Panc1 (cell line): ENCODE measurements around the gene MEGF8. TPM values are rescaled to one million over a fixed set of nuclear protein-coding genes. Genes with fewer than 3 reads are reported as not detected.
"Not testable (repeated sequence)": the region's sequence is repeated elsewhere in the genome, so short reads cannot be mapped to it uniquely, and the experiment has no call there.

Source experiments
- ATAC-seq: fragments of 200-7000 bp; cut with Tn5 transposase; 2 replicates; pipeline ENCODE4 v1.9.1; 2020; ENCODE audit warnings: mild to moderate bottlenecking, moderate library complexity
- BruUV-seq: library from RNA; stranded (reverse); fragments of 400-500 nt; replicated peaks from 2 replicates; lab custom pipeline; 2021; lab: Mats Ljungman, UMichigan
- CTCF ChIA-PET: fragments of 300-600 bp; sonication (Branson Sonifier 250); formaldehyde crosslinking; loops from one replicate; lab custom pipeline; 2022; ENCODE audit warnings: antibody characterized with exemption; lab: Charles Lee
- POLR2A ChIA-PET: fragments of 300-600 bp; sonication (Branson Sonifier 250); formaldehyde crosslinking; loops from one replicate; lab custom pipeline; 2022; ENCODE audit warnings: antibody characterized with exemption; lab: Charles Lee
- DNase-seq: peaks from one replicate; pipeline ENCODE4 v3.0.0-alpha.2; 2010; ENCODE audit warnings: low read depth, low spot score
- H3K27ac ChIP-seq: 2 replicates; pipeline ENCODE4 v1.5.1; 2011; ENCODE audit warnings: mild to moderate bottlenecking, low read length, inconsistent platforms
- H3K27me3 ChIP-seq: fragments of 200-500 bp; sonication (Bioruptor generic); 2 replicates; pipeline ENCODE4 v1.6.0; 2014; ENCODE audit warnings: low read length, inconsistent platforms; ENCODE audit not compliant: control insufficient read depth, insufficient read depth
- H3K36me3 ChIP-seq: fragments of 200-500 bp; sonication (Bioruptor generic); 2 replicates; pipeline ENCODE4 v1.5.1; 2014; ENCODE audit warnings: inconsistent platforms, mild to moderate bottlenecking, low read length, moderate library complexity; ENCODE audit not compliant: control insufficient read depth, insufficient read depth
- H3K4me1 ChIP-seq: 2 replicates; pipeline ENCODE4 v1.5.1; 2011; ENCODE audit warnings: inconsistent platforms, mild to moderate bottlenecking, low read length, moderate library complexity; ENCODE audit not compliant: control insufficient read depth, insufficient read depth
- H3K4me3 ChIP-seq, 2 experiments: 2 replicates each; pipeline ENCODE4 v1.5.1; 2011 to 2012; ENCODE audit warnings: low read depth in 2 of 2, low read length in 2 of 2, mild to moderate bottlenecking in 2 of 2, inconsistent platforms in 1 of 2, moderate library complexity in 1 of 2
- H3K9me3 ChIP-seq: fragments of 200-500 bp; sonication (Bioruptor generic); 2 replicates; pipeline ENCODE4 v1.5.1; 2014; ENCODE audit warnings: low read depth, mild to moderate bottlenecking, inconsistent platforms, low read length, moderate library complexity; ENCODE audit not compliant: control insufficient read depth, insufficient read depth
- CTCF ChIP-seq: fragments of 450-650 bp; IDR thresholded peaks from 2 replicates; pipeline ENCODE4 v1.5.1; 2017; ENCODE audit warnings: mild to moderate bottlenecking
- POLR2AphosphoS5 ChIP-seq: IDR thresholded peaks from 2 replicates; pipeline ENCODE4 v1.6.1; 2012; ENCODE audit warnings: mild to moderate bottlenecking, low read depth, low read length, moderate library complexity
- REST ChIP-seq, 2 experiments: IDR thresholded peaks; 2 replicates each; pipeline ENCODE4 v1.6.1; 2011 to 2012; ENCODE audit warnings: low read depth in 2 of 2, control low read depth in 1 of 2, low read length in 1 of 2, mild to moderate bottlenecking in 1 of 2, moderate library complexity in 1 of 2; ENCODE audit not compliant: insufficient read depth in 1 of 2
- SIN3A ChIP-seq: IDR thresholded peaks from 2 replicates; pipeline ENCODE4 v1.6.1; 2012; ENCODE audit warnings: low read depth, mild to moderate bottlenecking, low read length, moderate library complexity, borderline replicate concordance; ENCODE audit not compliant: insufficient read depth
- TCF7L2 ChIP-seq: IDR thresholded peaks from 2 replicates; pipeline ENCODE4 v1.6.1; 2011; ENCODE audit warnings: mild to moderate bottlenecking, low read depth, low read length, inconsistent platforms
- in situ Hi-C: cut with HindIII; loops from 2 replicates; pipeline ENCODE4 v1.10.0; 2016; ENCODE audit warnings: low sequenced_read_pairs, low pct_unique_long_range_greater_than_20kb
- intact Hi-C: fragments of 100-400 bp; cut with micrococcal nuclease; formaldehyde crosslinking; loops from one replicate; pipeline ENCODE4 v1.10.0; 2022; ENCODE audit not compliant: unreplicated experiment
- total RNA-seq: library from RNA; stranded (reverse); gene quantifications from one replicate; pipeline ENCODE4 v1.2.1, GENCODE V29; 2021; ENCODE audit not compliant: unreplicated experiment

MEGF8 gene
- total RNA-seq, 1 experiment from 2014 or later = 14.2 TPM

GRCh38 chr19:42335374-42335936 is 10.0 kb downstream of the MEGF8 start:
- no peak overlapping the region for H3K27ac ChIP-seq
- intact Hi-C loops = no loop called here
- no peaks in the 10 kb centered on the region for H3K27me3 ChIP-seq
- CTCF ChIA-PET = no interaction called here
- no peak for DNase-seq
- H3K4me3 ChIP-seq = no peak overlapping the region
- BruUV-seq = no TSS peak
- no peak for TF ChIP-seq TCF7L2
- no peak for TF ChIP-seq CTCF
- no peak for TF ChIP-seq REST (IDR thresholded peaks at IDR 0.05; ENCODE audit: insufficient read depth in 1 of 2, low read depth in 2 of 2, low read length in 1 of 2)
- no peak for TF ChIP-seq SIN3A
- no peak for TF ChIP-seq POLR2AphosphoS5
- in situ Hi-C loops = no loop called here
- no peaks in the 10 kb centered on the region for H3K4me1 ChIP-seq
- no peaks in the 10 kb centered on the region for H3K36me3 ChIP-seq
- H3K9me3 ChIP-seq = no peaks in the 10 kb centered on the region
- no peak for ATAC-seq
- POLR2A ChIA-PET = no interaction called here

GRCh38 chr19:42335971-42336370 is 10.5 kb downstream of the MEGF8 start:
- no peak overlapping the region for H3K4me3 ChIP-seq
- ATAC-seq (no peak), DNase-seq (no peak)
- BruUV-seq = no TSS peak
- no peaks in the 10 kb centered on the region for H3K9me3 ChIP-seq
- H3K4me1 ChIP-seq = no peaks in the 10 kb centered on the region
- no peak overlapping the region for H3K27ac ChIP-seq
- H3K27me3 ChIP-seq = no peaks in the 10 kb centered on the region
- ChIA-PET POLR2A (no interaction called here), CTCF (no interaction called here)
- intact Hi-C loops (no loop called here), in situ Hi-C loops (no loop called here)
- TF ChIP-seq TCF7L2 = no peak
- TF ChIP-seq REST (IDR thresholded peaks at IDR 0.05; ENCODE audit: insufficient read depth in 1 of 2, low read depth in 2 of 2, low read length in 1 of 2) = no peak
- TF ChIP-seq SIN3A = no peak
- TF ChIP-seq POLR2AphosphoS5 = no peak
- no peak for TF ChIP-seq CTCF
- no peaks in the 10 kb centered on the region for H3K36me3 ChIP-seq

- ATAC-seq, H3K36me3 ChIP-seq, DNase-seq, H3K27ac ChIP-seq, H3K4me1 ChIP-seq, BruUV-seq, in situ Hi-C loops, intact Hi-C loops, POLR2A ChIA-PET, H3K4me3 ChIP-seq, H3K9me3 ChIP-seq, H3K27me3 ChIP-seq, CTCF ChIA-PET: not testable (repeated sequence)
Measured at GRCh38 chr19:42339126-42339860, 13.9 kb downstream of the MEGF8 start.
